Endothelial cell of umbilical vein (primary cell): ENCODE data around the gene SYNDIG1. TPM values are rescaled to one million over a fixed set of nuclear protein-coding genes. Genes with fewer than 3 reads are reported as not detected.

Source experiments
- BruUV-seq: library from RNA; stranded (reverse); fragments of 400-500 nt; replicated peaks from 2 replicates; lab custom pipeline; 2021; lab: Mats Ljungman, UMichigan
- CTCF ChIA-PET: fragments of 300-600, 350-600 bp; sonication (Branson Sonifier 250); formaldehyde crosslinking; loops from one replicate; lab custom pipeline; 2021; ENCODE audit warnings: antibody characterized with exemption, inconsistent platforms; lab: Charles Lee
- POLR2A ChIA-PET: fragments of 300-600, 350-600 bp; sonication (Branson Sonifier 250); formaldehyde crosslinking; loops from one replicate; lab custom pipeline; 2021; ENCODE audit warnings: antibody characterized with exemption, inconsistent platforms; lab: Charles Lee
- DNase-seq: peaks from one replicate; pipeline ENCODE4 v3.0.0-alpha.2; 2011; ENCODE audit warnings: low read depth, low spot score
- FAIRE-seq: peaks from 2 replicates; lab custom pipeline; 2011; peaks lifted over from hg19 to GRCh38; lab: Jason Lieb, UNC
- H2AFZ ChIP-seq: 2 replicates; pipeline ENCODE4 v1.6.0; 2012; ENCODE audit warnings: low read depth, low read length, control low read depth, inconsistent platforms
- H3K27ac ChIP-seq: 2 replicates; pipeline ENCODE4 v1.5.1; 2011; ENCODE audit warnings: low read depth, mild to moderate bottlenecking, control low read depth, low read length, moderate library complexity; ENCODE audit not compliant: insufficient read depth
- H3K27me3 ChIP-seq, 2 experiments: 2 replicates each; pipeline versions ENCODE4 v1.6.0 to v1.6.1; 2011; ENCODE audit warnings: low read length in 2 of 2, mixed read lengths in 1 of 2; ENCODE audit not compliant: control insufficient read depth in 2 of 2, insufficient read depth in 2 of 2
- H3K36me3 ChIP-seq, 2 experiments: 2 replicates in 1 of 2; 3 replicates in 1 of 2; pipeline ENCODE4 v1.5.1; 2011; ENCODE audit warnings: low read length in 2 of 2, mild to moderate bottlenecking in 1 of 2, moderate library complexity in 1 of 2; ENCODE audit not compliant: control insufficient read depth in 2 of 2, insufficient read depth in 2 of 2; ENCODE audit errors: extremely low read depth in 1 of 2
- H3K4me1 ChIP-seq: 3 replicates; pipeline ENCODE4 v1.5.1; 2011; ENCODE audit warnings: mild to moderate bottlenecking, low read length; ENCODE audit not compliant: control insufficient read depth, insufficient read depth; ENCODE audit errors: extremely low read depth
- H3K4me2 ChIP-seq: 2 replicates; pipeline ENCODE4 v1.6.1; 2011; ENCODE audit warnings: low read length, control low read depth, mixed read lengths; ENCODE audit not compliant: insufficient read depth
- H3K4me3 ChIP-seq, 3 experiments: fragments of 200-600 bp in 1 of 3; sonication (generic), shearing (Covaris generic) in 1 of 3; replicated peaks in 1 of 3; 2 replicates each; pipeline ENCODE4 v1.5.1; 2011 to 2016; ENCODE audit warnings: control low read depth in 3 of 3, low read length in 3 of 3, mild to moderate bottlenecking in 2 of 3, inconsistent platforms in 1 of 3, low read depth in 1 of 3, moderate library complexity in 1 of 3; ENCODE audit not compliant: insufficient read depth in 1 of 3
- H3K79me2 ChIP-seq: 2 replicates; pipeline ENCODE4 v1.6.0; 2012; ENCODE audit warnings: low read length, inconsistent platforms; ENCODE audit not compliant: control insufficient read depth, insufficient read depth
- H3K9ac ChIP-seq: replicated peaks from 2 replicates; pipeline ENCODE3; 2011; ENCODE audit warnings: low read length, control low read depth; ENCODE audit not compliant: insufficient read depth; ENCODE audit errors: extremely low read depth
- H3K9me1 ChIP-seq: replicated peaks from 3 replicates; pipeline ENCODE4 v1.6.0; 2011; ENCODE audit warnings: mild to moderate bottlenecking, low read length; ENCODE audit not compliant: control insufficient read depth, insufficient read depth; ENCODE audit errors: extremely low read depth
- H3K9me3 ChIP-seq: replicated peaks from 2 replicates; pipeline ENCODE4 v1.5.1; 2012; ENCODE audit warnings: low read length, inconsistent platforms; ENCODE audit not compliant: control insufficient read depth, insufficient read depth
- H4K20me1 ChIP-seq: replicated peaks from 2 replicates; pipeline ENCODE3; 2011; ENCODE audit warnings: mild to moderate bottlenecking, low read length; ENCODE audit not compliant: control insufficient read depth, insufficient read depth; ENCODE audit errors: extremely low read depth
- CTCF ChIP-seq, 2 donors: IDR thresholded peaks; 1 replicate in 1 of 2; 2 replicates in 1 of 2; pipeline ENCODE4 v1.5.1; 2011; ENCODE audit warnings: low read length in 2 of 2, mild to moderate bottlenecking in 2 of 2, moderate library complexity in 2 of 2, control low read depth in 1 of 2, inconsistent platforms in 1 of 2, low read depth in 1 of 2; ENCODE audit not compliant: insufficient read depth in 1 of 2; ENCODE audit errors: extremely low read depth in 1 of 2
- EZH2 ChIP-seq: IDR thresholded peaks from 2 replicates; pipeline ENCODE4 v1.6.1; 2012; ENCODE audit warnings: borderline replicate concordance, low read depth, mild to moderate bottlenecking, moderate library complexity, low read length, inconsistent platforms; ENCODE audit not compliant: severe bottlenecking
- FOS ChIP-seq: IDR thresholded peaks from 2 replicates; pipeline ENCODE4 v1.6.1; 2011; ENCODE audit warnings: mild to moderate bottlenecking, low read length, moderate library complexity, borderline replicate concordance; ENCODE audit not compliant: insufficient read depth
- GATA2 ChIP-seq: IDR thresholded peaks from 2 replicates; pipeline ENCODE4 v1.7.0; 2011; ENCODE audit warnings: low read depth, mild to moderate bottlenecking, moderate library complexity, mixed read lengths, low read length; ENCODE audit not compliant: insufficient read length, insufficient read depth
- JUN ChIP-seq: IDR thresholded peaks from 2 replicates; pipeline ENCODE4 v1.6.1; 2011; ENCODE audit warnings: borderline replicate concordance, low read depth; ENCODE audit not compliant: insufficient read length, insufficient read depth
- MAX ChIP-seq: IDR thresholded peaks from 2 replicates; pipeline ENCODE4 v1.6.1; 2011; ENCODE audit not compliant: insufficient read depth, insufficient read length
- MYC ChIP-seq: IDR thresholded peaks from one replicate; pipeline ENCODE4 v1.6.1; 2011; ENCODE audit warnings: mild to moderate bottlenecking, low read depth, low read length
- POLR2A ChIP-seq: IDR thresholded peaks from 2 replicates; pipeline ENCODE4 v1.6.1; 2012; ENCODE audit warnings: low read depth, mild to moderate bottlenecking, control low read depth, low read length
- POLR2AphosphoS5 ChIP-seq: IDR thresholded peaks from 2 replicates; pipeline ENCODE4 v1.6.1; 2012; ENCODE audit warnings: low read depth, mild to moderate bottlenecking, control low read depth, low read length, moderate library complexity; ENCODE audit not compliant: insufficient read depth
- dilution Hi-C: fragments of 300-500 bp; cut with MboI; formaldehyde crosslinking; loops from one replicate; pipeline ENCODE4 v1.15.0; 2019; ENCODE audit warnings: low sequenced_read_pairs; ENCODE audit not compliant: extremely low pct_ligation_motif_present
- intact Hi-C: fragments of 100-400 bp; cut with micrococcal nuclease; formaldehyde crosslinking; loops from one replicate; pipeline ENCODE4 v1.10.0; 2022
- polyA plus RNA-seq, 4 experiments: library from polyadenylated mRNA; depleted of rRNA in 3 of 4; stranded (reverse) in 3 of 4; unstranded in 1 of 4; fragments of >200 nt; gene quantifications; 2 replicates each; pipeline versions ENCODE4 v1.2.1 to v1.2.3, GENCODE V29; 2011 to 2012; ENCODE audit warnings: missing spikeins in 1 of 4
- total RNA-seq: library from RNA; stranded (reverse); gene quantifications from 2 replicates; pipeline ENCODE4 v1.2.3, GENCODE V29; 2021

SYNDIG1 gene
- total and polyA plus RNA-seq, 2 donors (not counting 3 experiments of a cell fraction or from before 2014, with no cell fraction given), result not detected

GRCh38 chr20:24574797-24575196 lies 105.4 kb downstream of the SYNDIG1 start:
- BruUV-seq, result no TSS peak

More at GRCh38 chr20:24574797-24575196, 105.4 kb downstream of the SYNDIG1 start:
- no peak for DNase-seq
- Histone ChIP-seq H3K79me2 (no peaks in the 10 kb centered on the region), H3K4me1 (no peaks in the 10 kb centered on the region), H3K27ac (no peak overlapping the region), H4K20me1 (no peaks in the 10 kb centered on the region), H3K36me3 (no peaks in the 10 kb centered on the region), H3K4me3 (no peak overlapping the region), H3K9me3 (peaks cover 10% of the 10 kb centered on the region), H2AFZ (no peak overlapping the region), H3K9ac (no peak overlapping the region), H3K9me1 (no peaks in the 10 kb centered on the region), H3K27me3 (no peaks in the 10 kb centered on the region), H3K4me2 (no peak overlapping the region)
- dilution Hi-C loops (no loop called here), intact Hi-C loops (no loop called here)
- no peak for TF ChIP-seq MAX
- no peak for TF ChIP-seq FOS
- TF ChIP-seq MYC, result no peak
- no peak for TF ChIP-seq GATA2
- TF ChIP-seq EZH2, result no peak
- no peak for TF ChIP-seq POLR2A
- no peak for TF ChIP-seq CTCF (IDR thresholded peaks at IDR 0.05; ENCODE audit: extremely low read depth in 1 of 2, insufficient read depth in 1 of 2, low read depth in 1 of 2, low read length in 2 of 2)
- TF ChIP-seq POLR2AphosphoS5, result no peak
- TF ChIP-seq JUN, result no peak
- FAIRE-seq, result no peak
- CTCF ChIA-PET, result no interaction called here
- POLR2A ChIA-PET, result no interaction called here
